K562 (cell line): ENCODE measurements around the gene ZNF385C. TPM values are rescaled to one million over a fixed set of nuclear protein-coding genes. Genes with fewer than 3 reads are reported as not detected.
A peak's percentile ranks its signal among the peaks of the same experiment; 100 is the strongest.

Experiments used
- CBFA2T2 ChIP-seq: fragments of 450-650 bp; conservative IDR thresholded peaks from 2 replicates; pipeline ENCODE4 v1.6.1; 2017; ENCODE audit warnings: mild to moderate bottlenecking
- CREB1 ChIP-seq, 2 experiments: sonication (generic) in 1 of 2; formaldehyde crosslinking in 1 of 2; IDR thresholded peaks; 2 replicates each; pipeline versions ENCODE4 v1.6.1 to v1.8.0; 2012 to 2022; ENCODE audit warnings: inconsistent platforms in 1 of 2, mild to moderate bottlenecking in 1 of 2, missing genetic modification reagents in 1 of 2, moderate library complexity in 1 of 2
- E2F3 ChIP-seq: fragments of 250-450 bp; sonication (Bioruptor Pico); IDR thresholded peaks from 2 replicates; pipeline ENCODE4 v1.4.0; 2020; ENCODE audit warnings: mild to moderate bottlenecking
- ETV1 ChIP-seq: fragments of 450-650 bp; conservative IDR thresholded peaks from 2 replicates; pipeline ENCODE4 v1.6.1; 2016; ENCODE audit warnings: missing genetic modification characterization, control low read depth, low read depth, missing compliant biosample characterization
- MAFG ChIP-seq: fragments of 450-650 bp; conservative IDR thresholded peaks from 2 replicates; pipeline ENCODE4 v1.6.1; 2016; ENCODE audit warnings: missing genetic modification characterization, missing compliant biosample characterization
- NFE2 ChIP-seq: IDR thresholded peaks from 2 replicates; pipeline ENCODE4 v1.6.1; 2014; ENCODE audit warnings: antibody characterized with exemption, low read depth
- PTRF ChIP-seq: fragments of 450-650 bp; IDR thresholded peaks from 2 replicates; pipeline ENCODE4 v1.6.1; 2016; ENCODE audit warnings: mild to moderate bottlenecking, missing genetic modification characterization, missing compliant biosample characterization
- SMAD3 ChIP-seq: fragments of 450-650 bp; formaldehyde crosslinking; conservative IDR thresholded peaks from 2 replicates; pipeline ENCODE4 v1.4.0; 2020; ENCODE audit warnings: mild to moderate bottlenecking
- ZNF644 ChIP-seq: fragments of 200-800 bp; sonication (Bioruptor generic); IDR thresholded peaks from 2 replicates; pipeline ENCODE4 v1.6.1; 2016; ENCODE audit warnings: low read depth, missing genetic modification characterization, missing compliant biosample characterization
- ZNF740 ChIP-seq, 3 experiments: fragments of 200-800 bp in 1 of 3; sonication (Bioruptor generic) in 1 of 3; sonication (generic) in 1 of 3; formaldehyde crosslinking in 1 of 3; IDR thresholded peaks; 2 replicates each; pipeline versions ENCODE4 v1.6.1 to v1.8.0; 2016 to 2022; ENCODE audit warnings: mild to moderate bottlenecking in 2 of 3, missing compliant biosample characterization in 2 of 3, missing genetic modification characterization in 2 of 3, missing genetic modification reagents in 1 of 3
- ZNF76 ChIP-seq: fragments of 250-450 bp; sonication (Bioruptor Pico); IDR thresholded peaks from 2 replicates; pipeline ENCODE4 v1.4.0; 2020; ENCODE audit warnings: mild to moderate bottlenecking, moderate library complexity, borderline replicate concordance
- polyA plus RNA-seq, 8 experiments: library from polyadenylated mRNA; depleted of rRNA in 4 of 8; stranded (reverse) in 5 of 8; unstranded in 3 of 8; fragments of >200 nt; fragmentation: Nextera tagmentation in 2 of 8; fragmentation: Illumina TruSeq in 1 of 8; extraction: Ambion mirVana in 2 of 8; extraction: Trizol in 1 of 8; gene quantifications; 2 replicates each; pipeline versions ENCODE4 v1.2.1 to v1.2.3, GENCODE V29; 2011 to 2014; ENCODE audit warnings: inconsistent platforms in 1 of 8, missing spikeins in 1 of 8
- total RNA-seq, 7 experiments: library from RNA; depleted of rRNA in 6 of 7; stranded (reverse); fragments of >200 nt in 6 of 7; fragmentation: Illumina TruSeq in 2 of 7; extraction: Trizol in 2 of 7; gene quantifications; 2 replicates each; pipeline versions ENCODE4 v1.2.1 to v1.2.3, GENCODE V29; 2011 to 2021; ENCODE audit warnings: low replicate concordance in 1 of 7
- TF ChIP-seq, protein P1 (sequence below): fragments of 450-650 bp; IDR thresholded peaks from 2 replicates; pipeline ENCODE4 v1.6.1; 2018; ENCODE audit not compliant: partially characterized antibody
- TF ChIP-seq, protein P2 (sequence below), 2 experiments: fragments of 250-450 bp in 1 of 2; fragments of 450-650 bp in 1 of 2; sonication (Bioruptor Pico) in 1 of 2; IDR thresholded peaks; 2 replicates each; pipeline versions ENCODE4 v1.6.1 to v1.8.0; 2016 to 2021; ENCODE audit warnings: mild to moderate bottlenecking in 2 of 2, moderate library complexity in 2 of 2, missing compliant biosample characterization in 1 of 2, missing genetic modification characterization in 1 of 2
- TF ChIP-seq, protein P3 (sequence below): fragments of 450-650 bp; IDR thresholded peaks from 2 replicates; pipeline ENCODE4 v1.6.1; 2016; ENCODE audit warnings: low read depth, mild to moderate bottlenecking, moderate library complexity
- TF ChIP-seq, protein P4 (sequence below): fragments of 450-650 bp; formaldehyde crosslinking; IDR thresholded peaks from 2 replicates; pipeline ENCODE4 v1.4.0; 2020; ENCODE audit warnings: mild to moderate bottlenecking, mixed read lengths

The ZNF385C gene
- total and polyA plus RNA-seq, 9 of the 15 experiments (the other 6 are each of a cell fraction or from before 2014, with no cell fraction given): 0.03 to 0.35 (median 0.18) TPM; not detected in 1

DNA sequence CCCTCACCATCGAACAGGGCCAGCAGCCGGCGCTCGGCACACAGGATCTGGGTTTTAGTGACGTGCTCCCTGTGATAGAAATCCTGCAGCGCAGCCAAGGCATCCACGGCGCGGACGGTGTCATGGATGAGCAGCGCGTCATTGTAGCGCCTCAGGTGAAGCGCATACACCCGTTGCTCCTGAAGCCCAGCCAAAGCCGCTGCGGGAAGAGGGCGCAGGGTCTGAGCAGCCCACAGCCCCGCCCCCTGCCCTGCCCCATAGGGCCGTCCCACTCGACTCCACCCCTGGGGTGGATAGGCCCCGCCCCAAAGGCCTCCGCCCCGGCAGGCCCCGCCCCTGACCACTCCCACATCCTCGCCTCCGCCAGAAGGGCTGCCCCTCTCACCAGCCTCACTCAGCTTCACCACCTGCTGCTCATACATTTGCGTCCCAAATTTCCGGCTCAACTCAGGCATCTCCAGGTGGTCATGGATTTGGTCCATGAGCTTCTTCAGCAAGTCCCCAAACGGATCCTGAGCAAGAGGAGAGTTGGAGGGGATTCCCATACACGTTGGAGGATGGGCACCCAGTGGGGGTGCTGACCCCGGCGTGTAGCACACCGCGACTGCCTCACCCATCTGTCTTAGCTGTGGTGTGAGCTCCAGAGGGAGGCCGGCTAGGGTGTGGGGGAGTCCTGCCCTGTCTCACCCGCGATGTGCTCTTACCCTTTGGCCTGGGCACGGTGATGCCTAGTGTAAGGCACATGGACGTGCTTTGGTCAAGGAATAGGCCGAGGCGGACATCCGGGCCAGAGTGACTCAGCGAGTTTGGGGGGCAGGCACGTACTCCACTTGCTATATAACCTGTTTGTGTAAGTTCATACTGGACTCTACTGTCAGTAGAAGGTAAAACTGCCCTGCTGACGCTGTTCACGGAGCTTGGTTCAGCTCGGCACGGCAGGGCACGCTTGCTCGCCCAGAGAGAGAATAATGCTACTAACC, 9.6 kb upstream of the ZNF385C start (continued):
- TF ChIP-seq ETV1 (tag) (peak; percentile 15; the same call in 1 of the 2 replicates), ZNF644 (no peak), SMAD3 (0 out of 2 replicates have a peak, but pooled peaks have one; percentile 45), E2F3 (CRISPR knock-in tag) (peak; percentile 78; the same call in 1 of the 2 replicates), PTRF (peak; percentile 55; the same call in 1 of the 2 replicates), NFE2 (peak; percentile 76; the same call in 1 of the 2 replicates), MAFG (tag) (peak; percentile 56; the same call in 1 of the 2 replicates), ZNF740 (CRISPR knock-in tag; IDR thresholded peaks at IDR 0.05) (peak; percentile 71; the same call in 1 of the 2 replicates), ZNF740 (tag; IDR thresholded peaks at IDR 0.05) (no peak), CBFA2T2 (no peak), ZNF76 (CRISPR knock-in tag) (no peak), CREB1 (IDR thresholded peaks at IDR 0.05) (peak; percentile 61; the same call in 1 of the 2 replicates), CREB1 (CRISPR knock-in tag; IDR thresholded peaks at IDR 0.05) (no peak)
- TF ChIP-seq, protein P1, sequence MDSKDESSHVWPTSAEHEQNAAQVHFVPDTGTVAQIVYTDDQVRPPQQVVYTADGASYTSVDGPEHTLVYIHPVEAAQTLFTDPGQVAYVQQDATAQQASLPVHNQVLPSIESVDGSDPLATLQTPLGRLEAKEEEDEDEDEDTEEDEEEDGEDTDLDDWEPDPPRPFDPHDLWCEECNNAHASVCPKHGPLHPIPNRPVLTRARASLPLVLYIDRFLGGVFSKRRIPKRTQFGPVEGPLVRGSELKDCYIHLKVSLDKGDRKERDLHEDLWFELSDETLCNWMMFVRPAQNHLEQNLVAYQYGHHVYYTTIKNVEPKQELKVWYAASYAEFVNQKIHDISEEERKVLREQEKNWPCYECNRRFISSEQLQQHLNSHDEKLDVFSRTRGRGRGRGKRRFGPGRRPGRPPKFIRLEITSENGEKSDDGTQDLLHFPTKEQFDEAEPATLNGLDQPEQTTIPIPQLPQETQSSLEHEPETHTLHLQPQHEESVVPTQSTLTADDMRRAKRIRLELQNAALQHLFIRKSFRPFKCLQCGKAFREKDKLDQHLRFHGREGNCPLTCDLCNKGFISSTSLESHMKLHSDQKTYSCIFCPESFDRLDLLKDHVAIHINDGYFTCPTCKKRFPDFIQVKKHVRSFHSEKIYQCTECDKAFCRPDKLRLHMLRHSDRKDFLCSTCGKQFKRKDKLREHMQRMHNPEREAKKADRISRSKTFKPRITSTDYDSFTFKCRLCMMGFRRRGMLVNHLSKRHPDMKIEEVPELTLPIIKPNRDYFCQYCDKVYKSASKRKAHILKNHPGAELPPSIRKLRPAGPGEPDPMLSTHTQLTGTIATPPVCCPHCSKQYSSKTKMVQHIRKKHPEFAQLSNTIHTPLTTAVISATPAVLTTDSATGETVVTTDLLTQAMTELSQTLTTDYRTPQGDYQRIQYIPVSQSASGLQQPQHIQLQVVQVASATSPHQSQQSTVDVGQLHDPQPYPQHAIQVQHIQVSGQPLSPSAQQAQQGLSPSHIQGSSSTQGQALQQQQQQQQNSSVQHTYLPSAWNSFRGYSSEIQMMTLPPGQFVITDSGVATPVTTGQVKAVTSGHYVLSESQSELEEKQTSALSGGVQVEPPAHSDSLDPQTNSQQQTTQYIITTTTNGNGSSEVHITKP: no peak
- TF ChIP-seq, protein P2, sequence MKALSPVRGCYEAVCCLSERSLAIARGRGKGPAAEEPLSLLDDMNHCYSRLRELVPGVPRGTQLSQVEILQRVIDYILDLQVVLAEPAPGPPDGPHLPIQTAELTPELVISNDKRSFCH (CRISPR knock-in tag; IDR thresholded peaks at IDR 0.05): no peak
- TF ChIP-seq, protein P2 (tag; IDR thresholded peaks at IDR 0.05): peak; percentile 87
- TF ChIP-seq, protein P3, sequence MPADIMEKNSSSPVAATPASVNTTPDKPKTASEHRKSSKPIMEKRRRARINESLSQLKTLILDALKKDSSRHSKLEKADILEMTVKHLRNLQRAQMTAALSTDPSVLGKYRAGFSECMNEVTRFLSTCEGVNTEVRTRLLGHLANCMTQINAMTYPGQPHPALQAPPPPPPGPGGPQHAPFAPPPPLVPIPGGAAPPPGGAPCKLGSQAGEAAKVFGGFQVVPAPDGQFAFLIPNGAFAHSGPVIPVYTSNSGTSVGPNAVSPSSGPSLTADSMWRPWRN: no peak
- TF ChIP-seq, protein P4, sequence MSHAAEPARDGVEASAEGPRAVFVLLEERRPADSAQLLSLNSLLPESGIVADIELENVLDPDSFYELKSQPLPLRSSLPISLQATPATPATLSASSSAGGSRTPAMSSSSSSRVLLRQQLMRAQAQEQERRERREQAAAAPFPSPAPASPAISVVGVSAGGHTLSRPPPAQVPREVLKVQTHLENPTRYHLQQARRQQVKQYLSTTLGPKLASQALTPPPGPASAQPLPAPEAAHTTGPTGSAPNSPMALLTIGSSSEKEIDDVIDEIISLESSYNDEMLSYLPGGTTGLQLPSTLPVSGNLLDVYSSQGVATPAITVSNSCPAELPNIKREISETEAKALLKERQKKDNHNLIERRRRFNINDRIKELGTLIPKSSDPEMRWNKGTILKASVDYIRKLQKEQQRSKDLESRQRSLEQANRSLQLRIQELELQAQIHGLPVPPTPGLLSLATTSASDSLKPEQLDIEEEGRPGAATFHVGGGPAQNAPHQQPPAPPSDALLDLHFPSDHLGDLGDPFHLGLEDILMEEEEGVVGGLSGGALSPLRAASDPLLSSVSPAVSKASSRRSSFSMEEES: no peak
